Right ventricle myocardium superior (tissue), 1 donor: Measurements from ENCODE around the gene ZSWIM4. TPM values are rescaled to one million over a fixed set of nuclear protein-coding genes. Genes with fewer than 3 reads are reported as not detected.

Experiments
- ATAC-seq: fragments of 200-7000 bp; cut with Tn5 transposase; one replicate; pipeline ENCODE4 v1.9.1; 2020; ENCODE audit warnings: mild to moderate bottlenecking; ENCODE audit not compliant: poor library complexity
- DNase-seq: peaks from one replicate; pipeline ENCODE4 v3.0.0-alpha.2; 2020
- intact Hi-C: fragments of 100-400 bp; cut with DNase I; formaldehyde crosslinking; loops from one replicate; pipeline ENCODE4 v1.11.2; 2022
- microRNA-seq: library from miRNA; unstranded; fragments of <30 nt; microRNA quantifications from one replicate; pipeline ENCODE4 v1.2.0, GENCODE V29; 2020
- total RNA-seq: library from RNA; stranded (reverse); fragmentation: NEBNext Ultra II Directional; extraction: Animal tissue kit (Norgen Biotek cat#: 25700); gene quantifications from one replicate; pipeline ENCODE4 v1.2.1, GENCODE V29; 2021
- donor health status: DM: no; HTN: yes; CAD: no; lungs with severe emphysema.

The ZSWIM4 gene
- total RNA-seq, 1 donor from 2014 or later = 2.7 TPM

DNA sequence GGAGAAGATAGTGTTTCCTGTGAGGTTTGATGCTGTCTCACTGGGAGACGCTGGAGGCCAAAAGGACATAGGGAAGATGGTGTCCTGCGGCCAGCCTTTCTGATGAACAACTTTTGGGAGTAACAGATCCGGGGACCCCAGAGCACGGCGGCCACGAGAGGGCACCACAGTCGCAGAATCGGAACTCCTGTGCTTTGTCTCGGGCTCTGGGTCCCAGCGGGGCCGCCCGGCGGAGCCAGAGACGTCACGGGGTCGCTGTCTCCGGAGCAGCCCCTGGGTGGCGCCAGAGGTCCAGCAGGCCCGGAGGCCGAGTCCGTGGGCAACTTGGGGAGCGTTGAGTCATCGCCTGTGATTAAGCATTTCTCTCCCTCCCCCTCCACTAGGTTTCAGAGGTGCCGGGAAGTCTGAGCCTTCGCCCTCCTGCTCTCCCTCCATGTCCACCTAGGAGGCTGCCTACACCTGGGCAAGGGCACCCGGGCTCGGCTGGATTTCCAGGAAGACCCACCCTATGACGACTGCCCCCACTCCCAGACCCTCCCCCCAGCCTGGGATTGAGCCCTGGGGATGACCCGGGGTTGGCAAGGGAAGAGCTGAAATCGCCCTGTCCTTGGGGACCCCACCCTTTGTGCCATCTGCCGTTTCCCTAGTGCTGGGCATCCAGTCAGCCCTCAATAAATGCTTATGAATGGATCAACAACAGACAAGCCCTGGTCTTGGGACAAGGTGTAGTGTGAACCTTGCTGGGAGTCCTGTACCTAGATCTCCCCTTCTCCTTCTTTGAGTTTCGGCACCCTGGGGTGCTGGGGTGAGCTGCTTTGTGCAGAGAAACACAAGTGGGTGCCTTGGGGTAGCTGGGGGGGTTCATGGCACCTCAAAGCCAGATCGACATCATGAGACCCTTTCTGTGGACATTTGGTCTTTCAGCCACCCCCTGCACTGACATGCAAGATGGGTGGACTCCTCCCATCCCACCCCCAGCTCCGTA is 85.1 kb downstream of the ZSWIM4 start:
- DNase-seq = peak; percentile 99
- ATAC-seq = peak; percentile 97
- intact Hi-C loops = loop anchor here (5.0 kb wide), 1 partner anchor 192 kb away; the partner anchor contains the start of gene MISP3

DNA sequence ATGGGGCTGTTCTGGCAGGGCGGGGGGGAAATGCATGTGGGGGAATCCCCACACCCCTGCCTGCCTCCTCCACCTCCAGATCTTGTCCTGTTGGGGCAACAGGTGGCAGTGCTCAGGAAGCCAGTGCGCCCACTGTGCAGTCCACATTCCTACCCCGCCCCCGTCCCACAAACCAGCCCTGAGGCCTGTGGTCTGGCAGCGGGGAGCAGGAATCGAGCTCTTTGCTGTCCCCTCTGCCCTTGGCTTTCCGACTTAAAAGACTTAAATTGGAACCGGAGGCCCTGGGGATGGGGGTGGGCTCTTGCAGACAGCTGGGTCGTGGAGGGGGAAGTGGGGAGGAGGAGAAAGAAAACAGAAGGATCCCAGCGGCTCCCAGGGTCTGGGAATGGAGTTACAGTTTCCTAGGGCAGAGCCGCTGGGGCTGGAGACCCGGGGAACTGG is 86.0 kb downstream of the ZSWIM4 start:
- DNase-seq = no peak
- no peak for ATAC-seq
- intact Hi-C loops = loop anchor here (5.0 kb wide), 1 partner anchor 191 kb away; the partner anchor contains the start of gene MISP3

Small RNA genes lying within 50 kb of the gene (microRNA-seq; reads per million reads assigned to microRNA genes)
- gene MIR181C (650 reads per million, percentile 79 among the genes with 10 or more reads in this experiment), gene MIR181D (401 reads per million, percentile 72 among the genes with 10 or more reads in this experiment)

Other genes with a start within 250 kb of the ZSWIM4 start
- 15.2 TPM for gene MRI1, start 30.9 kb upstream of the ZSWIM4 start, total RNA-seq
- 88.1 TPM for gene C19orf53, start 21.0 kb upstream of the ZSWIM4 start, total RNA-seq
- 1.8 TPM for gene NANOS3, start 81.7 kb downstream of the ZSWIM4 start, total RNA-seq
- 0.81 TPM for gene BRME1, start 110.7 kb downstream of the ZSWIM4 start, total RNA-seq
- gene CC2D1A, start 110.8 kb downstream of the ZSWIM4 start, total RNA-seq = 20.0 TPM
- gene PODNL1, start 143.0 kb downstream of the ZSWIM4 start, total RNA-seq = 3.1 TPM
- 15.4 TPM for gene DCAF15, start 157.1 kb downstream of the ZSWIM4 start, total RNA-seq
- 13.0 TPM for gene RFX1, start 210.9 kb downstream of the ZSWIM4 start, total RNA-seq
- not detected for gene RLN3, start 232.7 kb downstream of the ZSWIM4 start, total RNA-seq
- 5.3 TPM for gene IL27RA, start 236.3 kb downstream of the ZSWIM4 start, total RNA-seq